DND-41 (cell line): ENCODE results near the gene LITAFD.

Experiments
- ATAC-seq: fragments of 200-7000 bp; cut with Tn5 transposase; 3 replicates; pipeline ENCODE4 v1.9.1; 2021; ENCODE audit warnings: low read depth; ENCODE audit not compliant: insufficient read depth
- DNase-seq: peaks from one replicate; pipeline ENCODE4 v3.0.0-alpha.2; 2020
- H2AFZ ChIP-seq: 2 replicates; pipeline ENCODE4 v1.6.0; 2012; ENCODE audit warnings: low read depth, low read length
- H3K27ac ChIP-seq: 2 replicates; pipeline ENCODE4 v1.5.1; 2012; ENCODE audit warnings: low read length, inconsistent platforms
- H3K27me3 ChIP-seq: fragments of 200-600 bp; sonication (generic); 2 replicates; pipeline ENCODE4 v1.6.0; 2012; ENCODE audit warnings: low read length, mild to moderate bottlenecking, inconsistent platforms; ENCODE audit not compliant: insufficient read depth, poor library complexity
- H3K36me3 ChIP-seq: 2 replicates; pipeline ENCODE4 v1.5.1; 2012; ENCODE audit warnings: low read length, inconsistent platforms; ENCODE audit not compliant: insufficient read depth
- H3K4me1 ChIP-seq: 2 replicates; pipeline ENCODE4 v1.5.1; 2012; ENCODE audit warnings: mild to moderate bottlenecking, low read length; ENCODE audit not compliant: insufficient read depth
- H3K4me2 ChIP-seq: 2 replicates; pipeline ENCODE4 v1.6.0; 2012; ENCODE audit warnings: mild to moderate bottlenecking, moderate library complexity, low read length, inconsistent platforms; ENCODE audit not compliant: insufficient read depth
- H3K4me3 ChIP-seq, 2 experiments: fragments of 200-600 bp in 1 of 2; shearing (Covaris generic) in 1 of 2; 2 replicates each; pipeline ENCODE4 v1.5.1; 2012 to 2016; ENCODE audit warnings: inconsistent platforms in 2 of 2, low read length in 2 of 2, mild to moderate bottlenecking in 2 of 2, low read depth in 1 of 2, moderate library complexity in 1 of 2
- H3K79me2 ChIP-seq: 2 replicates; pipeline ENCODE4 v1.6.0; 2012; ENCODE audit warnings: low read length, inconsistent platforms; ENCODE audit not compliant: insufficient read depth
- H3K9ac ChIP-seq: 2 replicates; pipeline ENCODE4 v1.6.0; 2012; ENCODE audit warnings: low read depth, mild to moderate bottlenecking, inconsistent platforms, low read length, moderate library complexity
- H3K9me3 ChIP-seq: 2 replicates; pipeline ENCODE4 v1.5.1; 2012; ENCODE audit warnings: low read length, moderate library complexity, mild to moderate bottlenecking, inconsistent platforms; ENCODE audit not compliant: insufficient read depth, severe bottlenecking
- H4K20me1 ChIP-seq: 2 replicates; pipeline ENCODE4 v1.6.0; 2012; ENCODE audit warnings: low read length; ENCODE audit not compliant: insufficient read depth
- CTCF ChIP-seq: IDR thresholded peaks from 2 replicates; pipeline ENCODE4 v1.5.1; 2012; ENCODE audit warnings: borderline replicate concordance, low read length, moderate library complexity, mild to moderate bottlenecking; ENCODE audit not compliant: poor library complexity, severe bottlenecking; ENCODE audit errors: extremely low read depth
- EZH2 ChIP-seq: IDR thresholded peaks from 3 replicates; pipeline ENCODE4 v1.6.1; 2012; ENCODE audit warnings: borderline replicate concordance, low read depth, mild to moderate bottlenecking, moderate library complexity, low read length, inconsistent platforms; ENCODE audit not compliant: severe bottlenecking

LITAFD gene

DNA sequence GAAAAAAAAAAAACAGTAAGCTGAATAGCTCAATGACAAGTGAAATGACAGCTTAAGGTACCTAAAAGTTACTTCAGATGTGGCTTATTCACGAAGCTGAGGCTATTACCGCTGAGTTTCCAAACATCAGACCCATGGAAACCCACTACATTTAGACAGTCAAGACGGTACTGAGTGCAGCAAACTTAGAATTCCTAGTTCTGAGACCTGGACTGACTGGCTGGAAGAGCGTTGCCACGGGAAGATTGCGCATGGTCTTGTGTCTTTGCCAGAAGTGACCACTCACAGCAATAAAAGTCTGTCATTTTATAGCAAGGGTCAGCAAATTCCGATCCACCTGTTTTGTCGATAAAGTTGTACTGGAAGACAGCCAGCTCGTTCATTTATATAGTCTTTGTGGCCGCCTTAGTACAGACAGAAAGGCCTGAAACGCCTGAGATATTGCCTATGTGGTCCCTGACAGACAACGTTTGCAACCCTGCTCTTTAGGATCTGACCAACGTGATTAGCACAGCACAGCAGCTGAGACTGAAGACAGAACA, 19.2 kb downstream of the LITAFD start:
- TF ChIP-seq CTCF = no peak
- TF ChIP-seq EZH2 = no peak
- Histone ChIP-seq H3K27ac (no peak overlapping the region), H2AFZ (no peak overlapping the region), H3K4me1 (no peaks in the 10 kb centered on the region), H3K36me3 (peaks cover 98% of the 10 kb centered on the region), H3K4me3 (no peak overlapping the region), H3K9ac (no peak overlapping the region), H3K9me3 (no peaks in the 10 kb centered on the region), H3K4me2 (no peak overlapping the region), H3K27me3 (no peaks in the 10 kb centered on the region), H3K79me2 (peaks cover 28% of the 10 kb centered on the region), H4K20me1 (peaks cover 47% of the 10 kb centered on the region)
- ATAC-seq (no peak), DNase-seq (no peak)

- Histone ChIP-seq H3K79me2 (peaks cover 34% of the 10 kb centered on the region), H2AFZ (no peak overlapping the region), H3K9ac (no peak overlapping the region), H3K4me2 (no peak overlapping the region), H3K4me1 (no peaks in the 10 kb centered on the region), H3K4me3 (no peak overlapping the region), H3K36me3 (peaks cover 98% of the 10 kb centered on the region), H3K27ac (no peak overlapping the region), H3K27me3 (no peaks in the 10 kb centered on the region), H4K20me1 (peaks cover 40% of the 10 kb centered on the region), H3K9me3 (no peaks in the 10 kb centered on the region)
- TF ChIP-seq EZH2 (no peak), CTCF (no peak)
- ATAC-seq (no peak), DNase-seq (no peak)
These were observed 20.9 kb downstream of the LITAFD start for GRCh38 chr16:8903004-8903403.

DNA sequence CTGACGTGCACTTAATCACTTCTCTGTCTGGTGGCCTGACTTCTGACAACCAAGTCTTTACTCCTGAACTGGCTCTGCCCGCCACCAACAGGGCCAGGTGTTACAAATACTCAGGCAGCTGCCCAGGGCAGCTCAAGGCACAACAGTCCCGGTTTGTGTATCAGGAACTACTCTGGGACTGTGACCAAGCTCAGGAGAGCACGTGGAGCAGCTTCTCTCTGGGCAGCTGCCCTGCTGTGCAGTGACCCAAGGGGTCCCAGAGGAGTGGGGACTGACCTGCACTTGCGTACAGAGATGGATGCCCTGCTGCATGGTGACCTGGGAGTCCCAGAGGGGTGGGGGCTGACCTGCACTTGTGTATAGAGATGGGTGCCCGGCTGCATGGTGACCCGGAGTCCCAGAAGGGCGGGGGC, 21.9 kb downstream of the LITAFD start:
- ATAC-seq = no peak
- H3K79me2 ChIP-seq = peaks cover 44% of the 10 kb centered on the region

More for the DNA sequence above, 21.9 kb downstream of the LITAFD start:
- H3K9me3 ChIP-seq = no peaks in the 10 kb centered on the region
- H3K9ac ChIP-seq = no peak overlapping the region
- no peak overlapping the region for H3K27ac ChIP-seq
- no peak overlapping the region for H3K4me2 ChIP-seq
- no peak for DNase-seq
- TF ChIP-seq EZH2 (no peak), CTCF (no peak)
- no peaks in the 10 kb centered on the region for H3K27me3 ChIP-seq
- H2AFZ ChIP-seq = no peak overlapping the region
- H3K36me3 ChIP-seq = peaks cover 98% of the 10 kb centered on the region
- peaks cover 44% of the 10 kb centered on the region for H4K20me1 ChIP-seq
- H3K4me1 ChIP-seq = no peaks in the 10 kb centered on the region
- no peak overlapping the region for H3K4me3 ChIP-seq
